Osteocyte (in vitro differentiated cells): ENCODE data around the gene BCO1. TPM values are rescaled to one million over a fixed set of nuclear protein-coding genes. Genes with fewer than 3 reads are reported as not detected.

Experiments
- DNase-seq: peaks from one replicate; pipeline ENCODE4 v3.0.0; 2021; ENCODE audit warnings: mixed read lengths; ENCODE audit not compliant: unreplicated experiment; ENCODE audit errors: extremely low spot score
- H3K27ac Mint-ChIP-seq: one replicate; pipeline ENCODE4 v1.8.0; 2021; ENCODE audit warnings: mild to moderate bottlenecking, mixed read lengths; ENCODE audit not compliant: unreplicated experiment
- H3K27me3 Mint-ChIP-seq: one replicate; pipeline ENCODE4 v1.8.0; 2021; ENCODE audit warnings: mixed read lengths; ENCODE audit not compliant: unreplicated experiment
- H3K36me3 Mint-ChIP-seq: one replicate; pipeline ENCODE4 v1.8.0; 2021; ENCODE audit warnings: mixed read lengths; ENCODE audit not compliant: unreplicated experiment
- H3K4me1 Mint-ChIP-seq: one replicate; pipeline ENCODE4 v1.8.0; 2021; ENCODE audit warnings: mixed read lengths; ENCODE audit not compliant: unreplicated experiment
- H3K4me3 Mint-ChIP-seq: one replicate; pipeline ENCODE4 v1.8.0; 2021; ENCODE audit warnings: mild to moderate bottlenecking, moderate library complexity, mixed read lengths; ENCODE audit not compliant: unreplicated experiment
- H3K9me3 Mint-ChIP-seq: one replicate; pipeline ENCODE4 v1.8.0; 2021; ENCODE audit warnings: mixed read lengths; ENCODE audit not compliant: unreplicated experiment
- CTCF ChIP-seq: fragments of 200-600 bp; sonication (generic); IDR thresholded peaks from 2 replicates; pipeline ENCODE4 v1.5.0; 2021; ENCODE audit warnings: antibody characterized with exemption, mild to moderate bottlenecking, moderate library complexity
- total RNA-seq: library from RNA; stranded (reverse); gene quantifications from 2 replicates; pipeline ENCODE4 v1.2.1, GENCODE V29; 2021

Gene BCO1
- total RNA-seq, 1 donor from 2014 or later = not detected

GRCh38 chr16:81239367-81240121 is 1.1 kb downstream of the BCO1 start:
- H3K36me3 Mint-ChIP-seq = no peaks in the 10 kb centered on the region
- no peak overlapping the region for H3K27ac Mint-ChIP-seq
- DNase-seq = no peak
- H3K27me3 Mint-ChIP-seq = peaks cover 3% of the 10 kb centered on the region
- no peak overlapping the region for H3K4me3 Mint-ChIP-seq
- no peaks in the 10 kb centered on the region for H3K9me3 Mint-ChIP-seq
- TF ChIP-seq CTCF = no peak
- H3K4me1 Mint-ChIP-seq = peaks cover 13% of the 10 kb centered on the region

- H3K27me3 Mint-ChIP-seq = peaks cover 9% of the 10 kb centered on the region
- H3K4me3 Mint-ChIP-seq = no peak overlapping the region
- no peak overlapping the region for H3K27ac Mint-ChIP-seq
- no peak for DNase-seq
- H3K36me3 Mint-ChIP-seq = no peaks in the 10 kb centered on the region
- peaks cover 13% of the 10 kb centered on the region for H3K4me1 Mint-ChIP-seq
- H3K9me3 Mint-ChIP-seq = no peaks in the 10 kb centered on the region
- TF ChIP-seq CTCF = no peak
Observed at GRCh38 chr16:81241706-81242105, 3.2 kb downstream of the BCO1 start.

DNA sequence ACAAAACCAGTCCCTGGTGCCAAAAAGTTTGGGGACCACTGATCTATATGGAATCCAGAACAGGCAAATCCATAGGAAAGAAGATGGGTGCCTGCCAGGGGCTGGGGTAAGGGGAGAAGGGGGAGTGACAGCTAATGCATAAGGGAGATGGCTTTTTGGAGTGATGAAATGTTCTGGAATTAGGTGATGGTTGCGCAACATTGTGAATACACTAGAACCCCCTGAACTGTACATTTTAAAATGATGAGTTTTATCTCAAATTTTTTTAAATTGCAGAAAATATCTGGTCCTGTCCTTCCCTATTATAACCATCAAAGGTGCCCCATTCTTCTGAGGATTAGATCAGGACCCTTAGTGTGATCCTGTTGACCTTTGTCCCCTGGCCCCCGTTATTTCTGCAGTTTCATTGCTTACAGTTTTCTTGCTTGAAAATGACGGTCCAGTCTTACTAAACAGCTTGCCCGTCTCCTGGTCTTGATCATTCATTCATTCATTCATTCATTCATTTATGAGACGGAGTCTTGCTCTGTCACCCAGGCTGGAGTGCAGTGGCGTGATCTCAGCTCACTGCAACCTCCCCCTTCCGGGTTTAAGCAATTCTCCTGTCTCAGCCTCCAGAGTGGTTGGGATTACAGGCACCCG is 4.6 kb downstream of the BCO1 start:
- peaks cover 9% of the 10 kb centered on the region for H3K27me3 Mint-ChIP-seq
- H3K36me3 Mint-ChIP-seq = no peaks in the 10 kb centered on the region
- peaks cover 10% of the 10 kb centered on the region for H3K4me1 Mint-ChIP-seq
- DNase-seq = no peak
- H3K9me3 Mint-ChIP-seq = no peaks in the 10 kb centered on the region
- no peak for TF ChIP-seq CTCF
- H3K27ac Mint-ChIP-seq = no peak overlapping the region
- no peak overlapping the region for H3K4me3 Mint-ChIP-seq

DNA sequence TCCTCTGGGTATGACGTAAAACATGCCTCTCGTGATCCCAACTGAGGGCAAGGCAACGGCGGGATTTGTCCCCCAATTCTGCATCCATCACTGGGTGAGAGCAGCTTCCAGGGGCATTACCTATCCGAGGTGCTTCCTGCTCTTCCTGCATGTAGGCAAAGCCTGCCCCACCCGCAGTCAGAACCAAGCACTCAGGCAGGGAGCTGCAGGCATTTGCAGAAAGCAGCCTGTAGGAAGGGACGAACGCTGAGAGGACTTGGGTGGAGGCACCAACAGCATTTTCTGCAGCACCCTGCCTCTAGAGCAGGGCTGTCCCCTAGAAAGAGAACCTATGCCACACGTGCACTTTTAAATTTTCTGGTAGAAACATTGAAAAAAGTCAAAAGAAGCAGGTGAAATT is 5.5 kb downstream of the BCO1 start:
- no peak overlapping the region for H3K27ac Mint-ChIP-seq
- DNase-seq = no peak
- no peak for TF ChIP-seq CTCF
- no peaks in the 10 kb centered on the region for H3K36me3 Mint-ChIP-seq
- no peak overlapping the region for H3K4me3 Mint-ChIP-seq
- H3K27me3 Mint-ChIP-seq = peaks cover 9% of the 10 kb centered on the region
- H3K4me1 Mint-ChIP-seq = peaks cover 3% of the 10 kb centered on the region
- H3K9me3 Mint-ChIP-seq = no peaks in the 10 kb centered on the region

- no peak for TF ChIP-seq CTCF
- Mint-ChIP-seq H3K4me3 (no peak overlapping the region), H3K9me3 (no peaks in the 10 kb centered on the region), H3K27me3 (no peaks in the 10 kb centered on the region), H3K27ac (no peak overlapping the region), H3K36me3 (no peaks in the 10 kb centered on the region), H3K4me1 (no peaks in the 10 kb centered on the region)
- no peak for DNase-seq
Observed at GRCh38 chr16:81251871-81252270, 13.4 kb downstream of the BCO1 start.
